NCI-H2107 treated with DMSO at 0.1 percent for 48 hours (cell line): Measurements from ENCODE around the gene ZFYVE28.

Source experiments
- DNase-seq: peaks from one replicate; lab custom pipeline; 2025; ENCODE audit not compliant: unreplicated experiment; lab: John Stamatoyannopoulos, UW

Gene ZFYVE28

DNA sequence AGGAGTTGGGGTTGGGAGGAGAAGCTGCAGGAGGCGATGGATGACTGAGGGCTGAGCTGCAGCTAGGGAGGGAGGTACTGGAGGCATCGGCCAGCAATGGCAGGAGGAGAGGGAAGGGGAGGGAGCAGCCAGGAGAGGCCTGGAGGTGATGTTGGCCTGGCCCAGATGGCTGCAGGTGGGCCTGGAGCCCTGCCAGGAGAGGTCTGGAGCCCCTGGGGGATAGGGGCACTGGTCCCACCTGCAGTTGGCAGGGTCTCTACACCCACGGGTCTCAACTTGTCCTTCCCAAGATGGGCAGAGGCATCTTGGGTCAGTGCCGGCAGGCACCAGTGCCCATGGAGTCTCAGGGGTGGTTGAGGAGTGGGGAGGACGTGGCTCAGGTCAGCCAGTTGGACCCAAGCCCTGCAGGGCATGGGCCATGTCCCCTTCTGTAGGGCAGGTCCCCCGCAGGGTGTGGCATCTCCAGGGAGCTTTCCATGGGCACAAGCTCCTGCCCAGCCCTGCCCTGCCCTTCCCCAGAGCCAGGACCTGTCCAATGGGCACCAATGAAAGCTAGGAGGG lies 153.9 kb downstream of the ZFYVE28 start:
- no peak for DNase-seq

DNA sequence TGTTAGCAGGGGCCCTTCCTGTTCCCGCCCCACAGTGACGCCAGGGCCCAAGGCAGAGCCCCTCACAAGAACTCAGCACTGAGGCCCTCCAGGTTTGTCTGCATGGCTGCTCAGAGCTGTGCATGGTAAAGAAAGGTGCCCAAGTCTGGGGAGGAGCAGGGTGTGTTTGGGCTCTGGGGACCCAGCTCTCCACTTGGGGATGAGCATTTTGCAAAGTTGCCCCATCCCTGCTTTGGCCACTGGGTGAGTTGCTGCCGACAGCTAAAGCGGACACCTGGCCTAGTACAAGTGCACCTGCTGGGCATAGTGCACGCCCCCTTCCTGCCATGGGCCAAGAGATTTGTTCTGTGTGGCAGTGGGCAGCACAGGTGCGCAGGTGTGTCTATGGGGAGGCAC lies 154.5 kb downstream of the ZFYVE28 start:
- DNase-seq: no peak

DNA sequence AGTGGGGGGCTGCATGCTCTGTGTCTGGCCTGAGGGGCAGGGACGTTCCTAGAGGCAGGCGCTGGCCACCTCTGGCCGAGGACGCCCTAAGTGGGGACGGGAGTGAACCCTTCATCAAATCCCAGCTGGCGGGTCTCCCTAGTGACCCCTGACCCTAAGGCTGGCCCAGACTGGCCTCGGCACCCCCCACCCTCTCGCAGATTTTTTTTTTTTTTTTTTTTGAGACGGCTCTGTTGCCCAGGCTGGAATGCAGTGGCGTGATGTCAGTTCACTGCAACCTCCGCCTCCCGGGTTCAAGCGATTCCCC lies 155.5 kb downstream of the ZFYVE28 start:
- no peak for DNase-seq

DNA sequence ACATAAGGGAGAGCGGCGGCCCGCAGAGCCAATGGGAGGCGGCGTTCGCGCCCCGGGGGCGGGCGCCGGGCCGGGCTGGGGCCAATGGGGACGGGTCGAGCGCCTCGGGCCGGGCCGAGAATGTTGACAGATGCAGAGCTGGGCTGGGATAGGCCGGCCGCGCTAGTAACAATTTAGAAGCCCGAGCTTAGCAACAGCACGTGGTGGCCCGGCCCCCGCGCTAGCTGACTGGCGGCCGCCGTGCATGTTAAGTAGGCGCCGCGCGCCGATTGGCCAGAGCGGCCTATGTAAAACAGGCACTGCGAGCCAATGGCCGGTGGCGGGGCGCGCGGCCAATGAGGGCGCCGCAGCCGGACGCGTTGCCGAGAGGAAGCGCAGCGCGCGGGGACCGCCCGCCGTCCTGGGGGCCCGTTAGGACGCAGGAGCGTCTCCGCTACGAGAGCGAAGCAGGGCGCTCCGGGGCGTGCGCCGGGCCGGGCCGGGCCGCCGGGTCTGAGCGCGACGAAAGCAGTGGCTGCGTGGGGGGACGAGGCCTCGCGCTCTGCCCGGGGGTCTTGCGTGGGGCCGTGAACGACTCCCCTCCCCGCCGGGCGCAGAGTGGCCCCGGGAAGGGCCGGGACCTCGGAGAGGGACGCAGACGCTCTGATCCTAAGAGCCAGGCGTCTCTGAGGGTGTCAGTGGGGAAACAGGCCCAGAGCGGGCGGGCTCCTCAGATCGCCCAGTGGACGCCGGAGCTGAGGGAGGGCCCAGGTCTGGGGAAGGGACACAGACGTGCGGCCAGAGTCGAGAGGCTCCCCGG lies 156.1 kb downstream of the ZFYVE28 start:
- peak; percentile 79 for DNase-seq

DNA sequence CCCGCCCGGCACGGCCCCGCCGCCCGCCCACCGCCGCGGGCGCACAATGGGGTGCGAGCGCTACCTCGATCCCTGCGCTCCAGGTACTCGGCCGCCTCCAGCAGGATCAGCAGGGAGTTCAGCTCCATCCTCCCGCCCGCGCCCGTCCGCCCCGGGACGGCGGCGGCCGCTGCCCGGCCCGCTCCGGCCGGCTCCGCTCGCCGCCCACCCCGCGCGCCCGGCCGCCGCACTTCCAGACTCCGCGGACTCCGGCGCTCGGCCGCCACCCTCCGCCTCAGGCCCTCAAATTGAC lies 156.6 kb downstream of the ZFYVE28 start, which contains the start of gene MXD4:
MXD4 (minus strand) TSS at position 257 of the 292 bp plus-strand sequence; CDS start at position 128, 129 bp downstream.
- DNase-seq: no peak

DNA sequence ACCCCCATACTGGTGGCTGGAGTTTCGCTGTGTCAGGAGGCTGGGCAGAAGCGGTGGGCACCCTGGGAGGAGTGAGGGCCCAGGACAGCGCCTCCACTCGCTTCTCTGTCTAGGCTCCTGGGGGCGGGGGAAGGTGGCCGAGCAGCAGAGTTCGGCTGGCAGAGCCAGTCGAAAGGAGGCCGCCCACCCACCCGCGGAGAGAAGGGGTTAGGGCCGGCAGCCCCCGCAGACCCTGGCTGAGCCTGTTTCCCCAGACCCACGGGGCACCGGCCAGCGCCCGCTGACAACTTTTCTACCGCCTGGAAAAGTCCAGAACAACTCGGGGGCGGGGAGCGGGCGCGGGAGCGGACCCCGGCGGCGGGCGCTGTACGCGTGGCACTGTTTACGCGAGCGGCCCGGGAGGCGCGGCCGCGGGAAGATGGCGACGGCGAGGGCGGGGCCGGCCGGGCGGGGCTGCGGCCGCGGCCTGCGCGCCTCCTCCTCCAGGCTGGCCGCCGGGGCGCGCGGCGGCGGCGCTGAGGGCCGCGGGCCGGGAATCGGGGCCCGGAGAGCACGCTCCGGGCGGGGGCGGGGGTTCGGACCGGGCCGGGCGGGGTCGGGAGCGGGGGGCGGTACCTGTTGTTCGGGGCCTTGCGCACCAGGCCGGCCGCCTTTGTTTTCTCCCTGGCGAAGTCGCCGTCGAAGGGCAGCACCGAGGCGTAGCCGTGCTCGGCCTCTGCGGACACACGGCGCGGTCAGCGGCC lies 157.2 kb downstream of the ZFYVE28 start:
- no peak for DNase-seq

DNA sequence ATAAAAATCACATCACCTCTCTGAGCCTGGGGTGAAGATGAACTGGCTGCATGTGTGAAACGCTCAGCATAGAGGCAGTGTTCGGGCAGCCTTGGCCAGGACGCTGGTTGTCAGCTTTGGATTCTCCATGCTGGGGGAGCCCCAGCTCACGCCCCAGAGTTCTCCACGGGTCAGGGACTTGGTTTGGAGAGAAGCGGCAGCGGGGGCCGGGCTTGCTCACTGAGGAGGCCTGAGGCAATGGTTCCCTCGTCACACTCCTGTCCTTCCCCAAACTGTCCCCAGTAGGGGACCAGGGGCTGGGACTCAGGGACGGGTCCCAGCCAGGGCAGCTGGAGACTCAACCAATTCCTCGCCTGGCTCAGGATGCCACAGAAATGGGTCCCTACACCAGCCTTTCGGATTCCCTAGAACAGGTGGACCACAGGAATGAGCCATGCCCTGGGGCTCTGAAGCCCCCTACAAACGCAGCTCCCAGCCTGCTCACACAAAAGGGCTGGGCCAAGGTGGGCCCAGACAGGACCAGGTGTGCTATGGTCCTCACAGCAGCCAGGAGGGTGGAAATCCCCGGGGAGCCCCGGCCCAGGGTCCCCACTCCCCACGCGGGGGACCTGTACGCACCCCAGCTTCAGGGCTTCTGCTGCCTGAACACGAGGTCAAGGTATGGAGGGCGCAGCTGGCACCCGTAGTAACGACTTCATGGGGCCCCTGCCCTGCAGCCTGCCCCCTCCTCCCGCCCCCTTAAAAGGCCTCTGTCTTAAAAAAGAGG lies 157.9 kb downstream of the ZFYVE28 start:
- DNase-seq: no peak

DNA sequence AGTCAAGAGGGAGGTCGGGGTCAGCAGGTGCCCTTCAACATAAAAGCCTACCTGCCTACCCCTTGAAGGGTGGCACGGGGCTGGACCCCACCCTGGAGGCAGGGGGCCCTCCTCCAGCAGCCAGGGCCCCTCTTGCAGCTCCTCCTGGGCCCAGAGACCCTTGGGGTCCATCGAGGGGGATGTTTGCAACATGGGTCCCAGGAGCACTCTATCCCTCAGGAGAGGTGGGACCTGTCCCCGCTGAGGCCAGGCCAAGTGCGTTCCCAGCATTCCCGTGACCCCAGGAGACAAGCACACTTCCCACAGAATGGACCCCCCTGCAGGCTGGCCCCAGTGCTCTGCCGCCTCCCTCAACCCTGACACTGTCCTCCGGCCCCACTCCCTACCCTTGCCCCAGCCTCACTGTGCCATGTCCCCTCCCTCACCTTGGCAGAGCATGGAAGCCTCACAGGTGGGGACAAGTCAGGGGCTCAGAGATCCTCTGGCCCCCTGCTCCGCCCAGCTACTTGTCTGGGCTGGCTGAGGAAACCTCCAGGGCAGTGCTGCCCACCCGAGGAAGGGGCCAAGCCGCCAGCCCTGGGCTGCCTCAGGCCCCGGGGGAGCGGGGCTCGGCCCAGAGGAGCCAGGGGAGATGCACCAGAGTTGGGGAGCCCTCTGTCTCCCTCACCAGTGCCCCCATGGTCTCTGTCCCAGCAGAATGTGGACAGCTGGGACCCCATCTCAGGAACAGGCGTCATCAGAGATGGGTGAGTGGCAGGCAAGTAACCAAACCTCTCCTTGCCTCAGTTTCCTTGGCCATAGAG lies 158.7 kb downstream of the ZFYVE28 start:
- no peak for DNase-seq

DNA sequence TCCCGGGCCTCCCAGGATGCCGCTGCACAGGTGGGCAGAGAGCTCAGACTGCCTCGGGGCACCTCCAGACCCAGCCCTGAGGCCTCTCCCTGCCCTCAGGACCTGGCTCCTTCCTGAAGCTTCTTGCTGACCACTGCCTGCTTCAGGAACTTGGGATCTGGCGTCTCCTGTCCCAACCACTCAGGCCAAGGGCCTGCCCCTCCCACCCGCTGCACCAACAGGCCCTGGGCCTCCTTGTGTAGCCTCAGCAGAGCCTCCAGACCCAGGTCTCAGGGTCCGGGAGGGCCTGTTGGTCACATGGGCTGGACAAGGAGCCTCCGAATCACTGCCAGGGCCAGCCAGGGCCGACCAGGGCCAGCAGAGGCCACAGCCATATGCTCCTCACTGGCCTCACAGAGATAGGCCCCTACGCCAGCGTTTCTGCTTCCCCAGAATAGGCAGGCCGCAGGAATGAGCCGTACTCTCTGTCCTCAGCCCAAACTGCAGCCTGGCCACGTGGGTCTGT lies 159.4 kb downstream of the ZFYVE28 start:
- DNase-seq: no peak

DNA sequence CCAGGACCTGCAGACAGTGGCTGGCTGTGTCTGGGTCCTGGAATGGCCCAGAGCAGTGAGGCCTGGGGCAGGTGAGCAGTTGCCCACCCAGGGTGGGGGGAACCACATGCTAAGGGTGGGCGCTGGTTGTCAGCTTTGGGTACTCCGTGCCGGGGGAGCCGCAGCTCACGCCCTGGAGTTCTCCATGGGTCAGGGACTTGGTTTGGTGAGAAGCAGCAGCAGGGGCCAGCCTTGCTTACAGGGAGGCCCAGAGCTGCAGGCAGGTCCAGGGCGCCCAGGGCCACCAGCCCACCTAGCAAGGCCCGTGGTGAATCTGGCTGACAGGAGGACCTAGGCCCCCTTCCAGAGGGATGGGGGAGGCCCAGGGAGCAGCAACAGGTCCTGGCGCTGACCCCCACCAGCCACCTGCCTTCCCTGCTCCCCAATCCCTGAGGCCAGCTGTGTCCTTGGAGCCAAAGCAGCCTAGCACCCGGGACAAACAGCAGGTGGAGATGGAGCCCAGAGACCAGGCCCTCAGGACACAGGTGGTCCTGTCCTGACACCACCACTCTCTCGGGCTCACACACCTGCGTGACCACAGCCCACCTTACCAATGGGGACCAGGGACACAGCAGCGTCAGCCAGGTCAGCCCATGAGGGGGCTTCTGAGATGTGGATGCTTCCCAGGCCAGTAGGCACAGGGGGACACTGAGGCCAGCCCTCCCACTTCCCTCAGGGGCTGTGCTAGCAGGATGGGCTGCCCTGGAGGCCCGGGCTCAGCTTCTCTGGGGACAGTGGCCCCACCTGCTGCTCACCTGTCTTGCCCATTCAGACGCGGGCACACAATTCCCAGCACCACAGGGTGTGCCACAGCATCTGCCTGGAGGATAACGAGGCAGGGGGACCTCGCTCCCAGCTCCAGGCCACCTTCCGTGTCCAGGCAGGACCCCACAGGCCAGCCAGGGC lies 160.1 kb downstream of the ZFYVE28 start:
- DNase-seq: no peak

DNA sequence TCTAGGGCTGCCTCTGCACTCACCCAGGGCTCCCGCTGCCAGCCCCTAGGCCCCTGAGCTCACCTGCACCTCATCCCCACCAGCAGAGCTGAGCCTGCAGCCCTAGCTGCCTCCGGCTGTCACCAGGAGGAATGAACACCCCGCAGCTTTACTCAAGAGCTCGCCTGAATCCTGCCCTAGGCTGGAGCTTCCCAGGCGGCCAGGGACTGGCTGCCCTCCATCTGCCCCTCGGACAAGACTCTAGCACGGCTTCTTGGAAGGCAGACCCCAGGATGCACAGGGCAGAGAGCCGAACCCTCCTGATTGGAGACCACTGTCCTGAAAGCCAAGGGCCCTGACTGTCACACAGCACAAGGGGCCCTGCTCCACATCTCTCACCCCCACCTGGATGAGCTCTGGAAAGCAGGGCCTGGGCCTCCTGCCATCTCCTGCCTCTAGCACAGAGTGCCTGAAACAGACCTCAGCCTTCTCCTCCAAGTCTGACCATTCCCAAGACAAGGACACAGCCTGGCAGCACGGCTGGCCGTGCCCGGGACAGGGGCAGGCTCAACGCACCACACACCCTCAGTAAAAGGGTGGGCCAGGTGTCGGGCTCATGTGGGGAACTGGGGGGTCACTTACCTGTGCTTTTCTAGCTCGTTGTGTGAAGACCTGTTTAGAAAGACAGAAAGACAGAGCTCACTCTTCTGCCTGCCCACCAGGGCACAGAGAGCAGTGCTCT lies 160.9 kb downstream of the ZFYVE28 start:
- no peak for DNase-seq

DNA sequence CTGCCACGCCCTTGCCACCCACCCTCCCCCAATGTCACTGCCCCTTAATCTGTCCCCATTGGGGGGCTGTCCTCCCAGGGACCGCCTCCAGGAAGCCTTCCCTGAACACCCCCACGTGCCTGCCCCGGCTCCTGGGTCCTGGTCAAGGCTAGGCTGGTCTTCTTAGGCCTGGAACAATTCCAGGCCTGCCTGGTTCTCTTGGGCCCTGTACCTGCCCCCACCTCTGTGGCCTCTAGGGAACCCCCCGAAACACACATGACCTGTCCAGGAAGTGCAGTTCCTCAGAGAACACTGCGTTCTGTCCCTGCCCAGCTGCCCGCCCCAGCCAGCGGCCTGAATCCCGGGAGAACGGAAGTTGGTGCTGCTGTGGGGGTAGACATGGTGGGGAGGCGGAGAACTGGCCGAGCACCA lies 161.7 kb downstream of the ZFYVE28 start:
- DNase-seq: no peak

DNA sequence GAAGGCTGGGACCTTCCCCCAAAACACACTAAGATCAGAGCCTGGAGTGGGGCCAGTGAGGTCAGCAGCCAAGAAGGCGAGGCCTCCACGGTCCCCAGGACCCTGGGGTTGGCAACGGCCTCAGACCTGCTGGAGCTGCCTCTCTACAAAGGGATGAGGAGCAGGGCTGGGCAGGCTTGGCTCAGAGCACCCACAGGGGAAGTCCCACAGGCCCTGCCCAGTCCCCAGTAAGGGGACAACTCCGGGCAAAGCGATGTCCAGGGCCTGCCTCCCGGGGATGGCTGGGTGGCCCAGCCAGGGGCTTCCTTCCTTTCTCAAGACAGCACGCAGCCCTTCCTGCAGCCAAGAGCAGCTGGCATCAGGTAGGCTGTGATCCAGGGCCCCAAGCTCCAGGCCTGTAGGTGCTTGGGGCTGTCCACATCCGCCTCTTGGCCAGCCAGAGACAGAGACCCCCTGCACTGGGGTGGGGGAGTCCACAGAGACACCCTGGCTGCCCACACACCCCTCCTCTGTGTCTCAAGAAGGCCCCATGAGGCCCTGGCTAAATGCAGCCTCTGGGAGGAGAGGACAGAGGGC lies 162.2 kb downstream of the ZFYVE28 start:
- DNase-seq: no peak

DNA sequence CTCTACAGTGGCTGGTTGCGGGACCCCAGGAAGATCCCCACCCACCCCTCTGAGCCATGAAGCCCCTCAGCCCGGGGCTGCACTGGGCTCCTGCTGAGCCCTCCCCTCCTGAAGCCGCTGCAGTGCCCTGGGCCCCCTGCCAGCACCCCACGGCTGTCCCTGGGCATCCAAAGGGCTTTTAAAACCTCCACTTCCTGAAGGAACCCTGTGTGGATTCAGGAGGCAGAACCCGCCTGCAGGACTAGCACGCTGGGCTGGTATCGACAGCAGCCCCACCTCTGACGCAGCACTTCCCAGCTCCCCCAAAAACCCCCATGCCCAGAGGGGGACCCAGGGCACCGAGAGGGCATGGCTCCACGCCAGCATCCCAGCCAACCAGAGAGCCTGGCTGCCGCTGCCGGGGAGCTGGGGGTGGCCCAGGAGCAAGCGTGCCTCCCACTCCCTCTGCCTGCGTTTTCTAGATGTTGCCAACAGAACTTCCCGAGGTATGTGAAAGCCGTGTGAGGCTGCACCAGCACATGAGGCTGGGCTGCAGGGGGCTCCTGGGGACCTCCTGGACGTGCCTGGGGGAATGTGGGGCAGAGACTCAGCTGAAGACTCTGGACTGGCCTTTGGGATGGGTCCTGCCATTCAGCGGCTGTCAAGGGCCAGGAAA lies 162.8 kb downstream of the ZFYVE28 start:
- no peak for DNase-seq

DNA sequence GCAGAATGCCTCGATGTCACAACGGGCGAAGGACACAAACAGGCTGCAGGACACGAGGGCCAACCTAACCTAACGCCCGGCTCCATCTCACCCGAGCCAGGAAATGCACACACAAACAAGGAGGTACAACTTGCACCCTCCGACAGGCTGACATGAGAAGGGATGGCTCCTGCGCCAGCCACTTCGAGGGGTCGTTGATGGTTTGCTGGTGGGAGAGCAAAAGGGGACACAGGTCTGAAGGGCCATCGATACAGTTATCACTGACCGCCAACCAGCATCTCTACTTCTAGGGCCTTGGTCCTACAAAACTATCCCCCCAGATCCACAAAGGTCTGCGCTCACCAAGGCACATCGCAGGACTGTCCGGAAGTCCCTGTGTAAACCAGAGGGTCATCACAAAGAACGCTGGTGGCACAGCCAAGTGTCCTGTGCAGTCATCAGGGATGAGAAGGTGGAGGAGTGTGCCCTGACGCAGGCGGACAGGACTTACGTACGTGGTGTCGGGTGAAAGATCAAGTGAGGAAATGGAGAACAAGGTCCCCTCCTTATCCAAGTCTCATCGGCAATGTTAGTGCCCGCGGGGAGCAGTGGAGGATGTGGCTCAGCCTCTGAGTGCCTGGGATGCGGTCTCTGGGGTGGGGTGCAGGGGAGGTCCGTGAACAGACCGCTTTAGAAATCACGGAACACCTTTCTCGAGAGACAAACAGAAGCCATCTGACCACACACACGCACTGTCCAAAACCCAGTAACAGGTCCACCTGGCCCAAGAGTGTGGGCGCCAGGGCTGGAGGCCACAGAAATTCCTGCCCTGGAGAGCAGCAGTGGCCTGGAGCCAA lies 163.6 kb downstream of the ZFYVE28 start:
- no peak for DNase-seq

DNA sequence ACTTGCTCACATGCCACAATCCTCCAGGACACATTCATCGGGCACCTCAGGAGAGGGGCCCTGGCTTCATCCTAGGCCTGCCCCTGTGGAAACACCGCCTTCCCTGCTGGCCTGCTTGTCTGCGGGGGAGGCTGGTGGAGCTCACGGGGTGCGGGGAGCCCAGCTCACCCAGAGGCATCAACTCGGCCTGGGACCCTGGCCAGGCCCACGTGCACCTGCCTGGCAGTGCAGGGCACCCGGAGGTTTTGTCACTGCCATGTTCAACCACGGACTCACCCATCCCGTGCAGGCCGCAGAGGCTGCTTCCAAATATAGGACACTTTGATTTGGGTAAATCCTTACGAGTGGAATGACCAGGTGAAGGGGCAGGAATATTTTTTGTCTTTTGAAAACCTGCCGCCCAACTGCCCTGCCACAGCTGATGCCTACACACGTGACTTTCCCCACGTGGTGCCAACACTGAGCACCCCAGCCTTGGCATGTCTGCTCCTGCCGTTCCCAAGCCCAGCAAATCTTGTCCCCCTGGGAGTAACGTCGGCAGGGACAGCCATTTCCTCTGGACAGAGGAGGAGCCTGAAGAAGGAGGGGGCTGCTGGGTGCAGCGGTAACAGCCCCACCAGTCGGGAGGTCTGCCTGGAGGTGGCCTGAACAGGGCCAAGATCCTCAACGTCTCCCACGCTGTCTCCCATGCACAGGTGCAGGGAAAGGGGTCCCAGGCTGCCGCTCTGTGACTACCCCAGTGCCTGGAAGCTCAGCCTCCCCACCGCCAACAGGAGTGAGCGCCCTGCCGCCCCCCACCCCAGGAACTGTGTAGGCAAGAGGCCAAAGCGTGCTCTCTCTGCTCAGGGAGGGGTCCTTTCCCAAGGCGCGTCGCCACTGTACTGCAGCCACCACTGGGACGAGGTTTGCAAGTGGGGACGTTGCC lies 165.0 kb downstream of the ZFYVE28 start:
- DNase-seq: no peak
